ENCODE measurements around the gene MUC4.
"Not testable (repeated sequence)": the region's sequence is repeated elsewhere in the genome, so short reads cannot be mapped to it uniquely, and the experiment has no call there.

MUC4 gene

GRCh38 chr3:195784031-195784430 is 27.7 kb downstream of the MUC4 start:
- FAIRE-seq: not testable (repeated sequence)

DNA sequence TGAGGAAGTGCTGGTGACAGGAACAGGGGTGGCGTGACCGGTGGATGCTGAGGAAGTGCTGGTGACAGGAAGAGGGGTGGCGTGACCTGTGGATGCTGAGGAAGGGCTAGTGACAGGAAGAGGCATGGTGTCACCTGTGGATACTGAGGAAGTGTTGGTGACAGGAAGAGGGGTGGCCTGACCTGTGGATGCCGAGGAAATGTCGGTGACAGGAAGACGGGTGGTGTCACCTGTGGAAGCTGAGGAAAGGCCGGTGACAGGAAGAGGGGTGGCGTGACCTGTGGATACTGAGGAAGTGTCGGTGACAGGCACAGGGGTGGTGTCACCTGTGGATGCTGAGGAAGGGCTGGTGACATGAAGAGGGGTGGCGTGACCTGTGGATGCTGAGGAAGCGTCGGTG is 30.5 kb downstream of the MUC4 start:
- not testable (repeated sequence) for FAIRE-seq

- FAIRE-seq: no peak
Observed at GRCh38 chr3:195777975-195778374, 33.8 kb downstream of the MUC4 start.

DNA sequence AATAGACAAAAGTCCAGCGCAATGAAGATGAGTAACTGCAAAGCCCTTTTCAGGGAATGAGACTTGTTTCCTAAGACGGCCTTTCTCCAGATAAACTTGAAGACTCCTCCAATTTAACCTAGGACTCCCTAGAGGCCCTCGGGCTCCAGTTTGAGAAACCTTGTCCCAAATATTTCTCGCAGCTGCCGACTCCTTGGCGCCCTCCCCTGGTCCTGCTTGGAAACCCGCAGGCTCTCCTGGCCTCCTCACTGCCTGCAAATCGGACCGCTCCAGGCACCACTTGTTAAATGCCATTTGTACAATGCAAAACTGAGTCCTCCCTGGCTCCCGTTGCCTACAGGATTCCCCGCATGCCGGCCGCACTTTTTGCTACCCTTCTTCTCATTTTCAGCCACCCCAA is 36.8 kb downstream of the MUC4 start:
- no peak for FAIRE-seq

DNA sequence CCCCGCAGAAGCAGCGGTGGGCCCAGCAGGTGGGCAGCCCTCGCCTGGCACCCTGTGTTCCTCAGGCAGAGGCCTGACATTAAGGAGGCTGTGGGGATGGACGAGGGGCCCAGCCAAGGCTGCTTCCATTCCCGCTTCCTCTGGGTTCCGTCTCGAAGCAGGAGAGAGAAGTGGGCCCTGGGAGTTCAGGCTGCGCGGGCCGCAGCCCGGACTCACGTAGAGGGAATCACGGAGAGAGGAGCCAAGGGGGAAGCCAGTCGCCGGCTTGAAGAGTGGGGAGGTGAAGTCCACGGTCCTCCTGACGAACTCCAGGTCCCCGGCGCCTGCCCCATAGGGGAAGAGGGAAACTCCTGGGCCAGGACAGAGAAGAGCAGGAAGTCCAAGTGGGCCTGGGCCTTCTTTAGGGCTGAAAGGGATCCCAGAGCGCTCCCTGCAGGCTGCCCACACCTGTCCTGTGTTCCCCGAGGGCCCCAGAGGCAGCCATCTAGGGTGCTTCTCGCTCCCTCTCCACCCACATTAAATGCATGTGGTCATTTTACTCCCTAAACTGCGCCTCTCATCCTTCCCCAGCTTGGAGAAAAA is 37.7 kb downstream of the MUC4 start:
- FAIRE-seq: no peak

GRCh38 chr3:195771646-195772300 is 40.0 kb downstream of the MUC4 start:
- no peak for FAIRE-seq

DNA sequence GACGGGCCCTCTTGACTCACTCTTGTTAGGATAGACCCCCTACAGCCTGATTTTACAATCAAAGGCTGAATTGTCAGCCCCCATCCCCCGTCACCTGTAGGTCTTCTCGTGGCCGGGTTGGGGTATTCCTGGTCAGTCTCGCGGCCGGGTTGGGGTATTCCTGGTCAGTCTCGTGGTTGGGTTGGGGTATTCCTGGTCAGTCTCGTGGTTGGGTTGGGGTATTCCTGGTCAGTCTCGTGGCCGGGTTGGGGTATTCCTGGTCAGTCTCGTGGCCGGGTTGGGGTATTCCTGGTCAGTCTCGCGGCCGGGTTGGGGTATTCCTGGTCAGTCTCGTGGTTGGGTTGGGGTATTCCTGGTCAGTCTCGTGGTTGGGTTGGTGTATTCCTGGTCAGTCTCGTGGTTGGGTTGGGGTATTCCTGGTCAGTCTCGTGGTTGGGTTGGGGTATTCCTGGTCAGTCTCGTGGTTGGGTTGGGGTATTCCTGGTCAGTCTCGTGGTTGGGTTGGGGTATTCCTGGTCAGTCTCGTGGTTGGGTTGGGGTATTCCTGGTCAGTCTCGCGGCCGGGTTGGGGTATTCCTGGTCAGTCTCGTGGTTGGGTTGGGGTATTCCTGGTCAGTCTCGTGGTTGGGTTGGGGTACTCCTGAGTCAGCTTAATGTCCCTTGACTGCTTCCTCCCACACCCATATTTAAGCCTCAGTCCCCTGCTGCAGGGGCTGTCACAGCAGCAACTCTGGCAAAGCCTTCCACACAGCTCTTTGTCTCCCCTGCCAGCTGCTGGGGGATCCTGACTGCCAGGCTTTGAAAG is 40.7 kb downstream of the MUC4 start:
- not testable (repeated sequence) for FAIRE-seq

GRCh38 chr3:195770081-195770840 is 41.5 kb downstream of the MUC4 start:
- no peak for FAIRE-seq

DNA sequence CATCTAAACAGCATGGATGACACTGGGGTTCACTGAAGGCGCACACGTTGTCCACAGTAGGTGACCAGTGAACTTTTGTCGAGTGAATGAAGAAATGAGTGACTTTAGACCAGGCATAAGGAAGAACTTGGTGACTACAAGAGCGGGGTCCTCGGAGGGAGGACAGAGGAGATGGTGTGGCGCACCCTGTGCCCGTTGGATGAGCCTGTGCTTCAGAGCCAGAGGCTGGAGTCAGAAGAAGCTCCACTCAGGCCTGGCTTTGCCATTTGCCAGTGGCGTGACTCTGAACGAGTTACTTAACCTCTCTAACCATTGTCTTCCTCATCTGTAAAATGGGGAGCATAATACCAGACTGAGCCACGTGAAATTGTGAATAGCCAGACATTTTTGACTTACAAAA is 42.2 kb downstream of the MUC4 start:
- FAIRE-seq: no peak

DNA sequence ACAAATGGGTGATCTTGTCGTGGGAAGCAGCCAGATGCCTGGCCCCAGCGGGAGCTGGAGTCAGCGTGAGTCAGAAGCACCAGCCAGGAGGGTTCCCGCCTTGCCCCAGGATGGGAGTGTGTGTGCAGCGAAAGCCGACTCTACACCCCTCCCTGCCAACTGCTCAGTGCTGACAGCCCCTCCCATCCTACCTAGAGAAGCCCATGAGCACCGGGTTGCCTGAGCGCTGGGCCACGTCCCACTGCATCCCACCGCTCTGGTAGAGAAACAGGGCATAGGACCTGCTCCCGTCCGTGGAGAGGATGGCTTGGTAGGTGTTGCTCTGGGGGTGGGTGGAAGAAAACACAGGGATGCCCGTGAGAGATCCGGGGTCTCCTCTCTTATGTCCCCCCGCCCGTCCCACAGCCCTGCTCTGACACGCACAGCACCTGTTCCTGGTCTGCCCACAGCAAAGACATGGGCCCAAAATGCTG is 42.9 kb downstream of the MUC4 start:
- no peak for FAIRE-seq

DNA sequence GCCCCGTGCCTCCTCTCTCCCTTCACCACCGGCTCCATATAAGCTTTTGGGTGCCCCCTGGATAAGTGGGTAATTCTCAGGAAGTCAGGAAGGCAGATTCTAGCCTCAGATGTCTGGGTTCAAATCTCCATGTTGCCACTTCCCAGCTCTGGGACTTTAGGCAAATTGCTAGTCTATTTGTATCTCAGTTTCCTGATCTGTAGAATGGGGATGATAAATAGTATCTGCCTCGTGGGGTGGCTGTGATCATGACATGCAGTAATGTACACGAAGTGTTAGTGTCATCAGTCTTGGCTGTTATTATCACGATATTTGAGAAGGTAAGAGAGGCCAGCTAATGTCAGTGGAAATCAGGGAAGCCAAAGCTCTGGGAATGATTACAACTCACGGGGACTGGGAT is 43.3 kb downstream of the MUC4 start:
- no peak for FAIRE-seq

- no peak for FAIRE-seq
Observed at GRCh38 chr3:195767792-195768191, 43.9 kb downstream of the MUC4 start.

GRCh38 chr3:195766671-195767070 is 45.1 kb downstream of the MUC4 start:
- FAIRE-seq: no peak

DNA sequence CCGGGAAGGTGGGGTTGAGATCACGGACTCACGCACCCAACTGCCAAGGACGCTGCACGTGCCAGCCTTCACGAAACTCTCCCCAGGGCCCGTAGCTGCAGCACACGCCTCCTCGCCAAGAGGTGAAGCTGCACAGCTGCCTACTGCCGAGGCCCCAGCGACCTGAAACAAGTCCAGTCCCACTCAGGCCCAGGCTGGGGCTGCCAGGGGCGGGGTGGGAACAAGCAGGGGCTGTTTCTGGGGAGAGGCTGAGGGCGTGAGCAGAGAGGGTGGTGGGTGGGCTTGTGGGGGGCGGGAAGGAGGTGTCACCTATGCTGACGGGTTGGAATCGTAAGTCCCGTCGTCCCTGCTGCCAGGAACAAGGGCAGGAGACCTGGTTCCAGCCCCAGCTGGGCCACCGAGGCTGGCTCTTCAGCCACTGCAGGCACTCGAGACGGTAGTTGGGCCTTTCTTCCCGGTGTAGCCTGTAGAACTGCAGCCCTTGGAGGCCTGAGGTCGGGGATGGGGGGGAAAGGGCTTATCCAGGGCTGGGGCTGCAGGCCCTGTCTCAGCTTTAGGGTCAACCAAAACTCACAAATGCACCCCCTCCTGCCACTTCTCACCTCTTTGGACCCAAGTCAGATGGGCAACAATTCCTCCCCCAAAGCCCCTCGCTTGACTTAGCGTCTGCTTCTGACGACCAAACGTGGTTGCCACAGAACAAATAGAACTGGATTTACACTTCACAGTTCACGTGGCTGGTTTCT is 46.6 kb downstream of the MUC4 start:
- no peak for FAIRE-seq

DNA sequence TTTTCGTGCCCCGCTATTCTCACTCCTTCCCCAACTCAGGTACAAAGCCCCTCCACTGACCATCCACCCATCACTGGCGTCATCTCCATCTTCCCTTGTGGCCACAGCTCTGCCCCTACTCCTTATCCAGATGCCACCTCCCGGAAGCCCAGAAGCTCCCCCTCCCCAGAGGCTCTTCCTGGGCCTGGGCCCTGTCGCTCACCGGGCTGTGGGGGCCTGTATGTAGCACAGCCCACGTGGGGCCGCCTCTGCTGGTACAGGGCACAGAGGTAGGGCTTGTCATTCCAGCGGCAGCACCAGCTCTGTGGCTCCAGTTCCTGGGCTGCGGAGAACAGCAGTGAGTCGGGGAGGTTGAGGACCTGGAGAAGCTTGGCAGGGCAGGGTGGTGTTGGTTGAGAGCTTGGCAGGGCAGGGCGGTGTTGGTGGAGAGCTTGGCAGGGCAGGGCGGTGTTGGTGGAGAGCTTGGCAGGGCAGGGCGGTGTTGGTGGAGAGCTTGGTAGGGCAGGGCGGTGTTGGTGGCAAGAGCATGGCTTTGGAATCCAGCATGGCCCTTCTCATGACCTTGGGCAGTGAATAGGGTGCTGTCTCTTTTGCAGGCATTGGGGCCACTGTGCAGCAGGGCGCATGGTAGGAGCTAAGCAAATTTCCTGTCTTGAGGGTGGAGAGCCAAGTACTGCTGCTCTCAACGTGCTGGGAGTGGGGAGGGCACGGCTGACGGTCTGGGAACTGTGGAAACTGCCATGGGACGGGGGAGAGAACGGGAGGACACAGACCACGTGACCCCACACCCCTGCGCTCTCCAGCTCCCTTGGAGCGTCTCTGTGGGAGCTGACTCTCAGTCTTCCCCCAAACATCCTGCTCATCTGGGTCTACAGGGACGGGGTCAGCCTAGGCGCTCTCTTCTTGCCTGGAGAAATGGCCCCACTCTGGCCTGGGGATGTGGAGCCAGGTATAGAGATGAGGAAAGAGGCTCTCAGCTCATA is 47.6 kb downstream of the MUC4 start:
- no peak for FAIRE-seq

DNA sequence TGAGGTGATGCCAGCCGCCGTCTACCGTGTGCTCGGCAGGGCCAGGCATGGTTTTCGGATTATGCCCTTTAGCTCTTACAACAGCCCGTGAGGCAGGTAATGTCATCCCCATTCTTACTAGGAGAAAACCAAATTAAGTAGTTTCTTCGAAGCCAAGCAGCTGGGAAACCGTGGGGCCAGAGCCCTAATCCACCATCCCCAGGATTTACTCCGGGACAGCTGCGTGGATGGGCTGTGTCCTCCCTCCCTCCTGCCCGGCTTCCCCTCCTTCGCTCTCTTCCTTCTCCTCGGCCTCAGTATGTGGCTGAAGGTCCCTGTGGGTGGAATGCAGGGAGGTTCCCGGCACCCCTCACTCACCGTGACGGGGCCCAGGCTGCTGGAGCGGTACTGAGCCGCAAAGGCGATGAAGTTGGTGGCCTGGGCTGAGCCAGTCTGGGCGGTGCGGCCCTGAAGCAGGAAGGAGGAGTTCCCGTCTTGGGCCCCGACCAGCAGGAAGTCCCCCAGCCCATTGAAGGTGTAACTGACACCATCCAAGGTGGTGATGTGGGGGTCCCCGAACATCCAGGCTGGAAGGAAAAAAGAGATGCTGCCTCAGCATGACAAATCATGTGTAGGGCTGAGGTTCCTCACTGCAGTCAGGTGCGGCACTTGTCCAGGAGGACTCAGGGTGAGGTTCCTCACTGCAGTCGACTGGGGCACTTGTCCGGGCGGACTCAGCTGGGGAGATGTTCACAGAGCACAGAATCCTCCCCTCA is 48.5 kb downstream of the MUC4 start:
- no peak for FAIRE-seq

DNA sequence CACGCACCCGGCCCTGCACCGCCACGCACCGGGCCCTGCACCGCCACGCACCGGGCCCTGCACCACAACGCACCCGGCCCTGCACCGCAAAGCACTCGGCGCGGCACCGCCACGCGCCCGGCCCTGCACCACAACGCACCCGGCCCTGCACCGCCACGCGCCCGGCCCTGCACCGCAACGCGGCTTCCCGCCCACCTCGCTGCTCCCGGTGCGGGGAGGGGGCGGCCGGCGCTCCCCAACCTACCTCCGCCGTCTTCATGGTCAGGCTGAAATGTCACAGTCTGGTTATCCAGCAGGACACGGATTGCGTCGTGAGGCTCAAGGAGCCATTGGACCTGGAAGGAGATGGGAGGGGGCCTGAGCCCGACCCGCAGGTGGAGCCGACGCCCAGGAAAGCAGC is 49.1 kb downstream of the MUC4 start:
- no peak for FAIRE-seq

DNA sequence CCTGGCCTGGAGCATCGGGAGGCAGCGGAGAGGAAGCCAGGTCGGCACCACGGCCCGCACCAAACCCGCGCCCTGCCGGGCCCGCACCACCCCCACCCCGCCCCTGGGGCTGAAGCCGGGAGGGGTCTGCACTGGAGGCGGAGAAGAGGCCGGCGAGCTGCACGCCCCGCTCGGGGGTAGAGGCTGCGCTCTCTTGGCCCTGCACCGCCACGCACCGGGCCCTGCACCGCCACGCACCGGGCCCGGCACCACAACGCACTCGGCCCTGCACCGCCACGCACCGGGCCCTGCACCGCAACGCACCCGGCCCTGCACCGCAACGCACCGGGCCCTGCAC is 49.5 kb downstream of the MUC4 start:
- no peak for FAIRE-seq

DNA sequence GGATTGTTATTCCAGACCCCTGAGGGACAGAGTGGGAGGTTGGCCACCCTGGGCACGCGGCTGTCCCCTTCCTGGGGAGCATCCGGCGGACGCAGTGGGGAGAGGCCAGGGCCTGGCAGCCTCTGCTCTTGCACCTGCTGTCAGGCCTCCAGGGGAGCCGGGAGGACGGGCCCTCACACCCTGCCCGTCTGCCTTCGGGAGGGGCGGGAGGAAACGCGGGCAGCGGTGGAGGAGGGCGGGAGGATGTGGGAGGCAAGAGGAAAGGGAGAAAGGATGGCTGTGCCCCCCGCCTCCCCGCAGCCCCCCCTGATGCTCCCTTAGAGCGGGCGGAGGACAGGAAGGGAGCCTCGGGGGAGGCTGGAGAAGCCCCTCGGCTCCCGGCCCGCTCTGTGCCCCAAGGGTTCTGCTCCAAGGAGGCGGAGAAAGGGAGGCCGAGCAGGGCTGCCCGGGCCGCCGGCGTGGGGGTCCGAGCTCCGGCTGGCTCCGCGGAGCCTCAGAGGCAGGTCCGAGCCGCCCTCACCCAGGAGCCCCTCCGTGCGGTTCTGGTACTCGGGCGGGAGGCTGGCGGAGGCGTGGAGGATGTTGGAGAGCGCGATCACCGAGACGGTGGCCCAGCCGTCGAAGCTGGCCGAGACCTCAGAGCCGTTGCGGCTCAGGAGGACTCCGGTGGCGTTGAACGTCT is 50.0 kb downstream of the MUC4 start:
- no peak for FAIRE-seq

- FAIRE-seq: no peak
Observed at GRCh38 chr3:195761123-195761566, 50.6 kb downstream of the MUC4 start.

All from colon (tissue), 2 donors.